Neural crest cell (in vitro differentiated cells): Measurements from ENCODE around the gene FBXL7. TPM values are rescaled to one million over a fixed set of nuclear protein-coding genes. Genes with fewer than 3 reads are reported as not detected.
A peak's percentile ranks its signal among the peaks of the same experiment; 100 is the strongest.

Experiments
- DNase-seq: peaks from one replicate; pipeline ENCODE4 v3.0.0; 2021; ENCODE audit warnings: low read depth, mixed read lengths, low spot score
- H3K27ac Mint-ChIP-seq: one replicate; pipeline ENCODE4 v1.8.0; 2021; ENCODE audit warnings: mild to moderate bottlenecking, mixed read lengths; ENCODE audit not compliant: unreplicated experiment
- H3K27me3 Mint-ChIP-seq: 2 replicates; pipeline ENCODE4 v1.8.0; 2021; ENCODE audit warnings: low read depth, mild to moderate bottlenecking, mixed read lengths
- H3K36me3 Mint-ChIP-seq: 2 replicates; pipeline ENCODE4 v1.8.0; 2021; ENCODE audit warnings: low read depth, mild to moderate bottlenecking, mixed read lengths
- H3K4me1 Mint-ChIP-seq: 2 replicates; pipeline ENCODE4 v1.8.0; 2021; ENCODE audit warnings: mixed read lengths
- H3K4me3 Mint-ChIP-seq: one replicate; pipeline ENCODE4 v1.8.0; 2021; ENCODE audit warnings: mild to moderate bottlenecking, mixed read lengths
- H3K9me3 Mint-ChIP-seq: 2 replicates; pipeline ENCODE4 v1.8.0; 2021; ENCODE audit warnings: mixed read lengths
- total RNA-seq: library from RNA; stranded (reverse); gene quantifications from 2 replicates; pipeline ENCODE4 v1.2.1, GENCODE V29; 2021
- TF ChIP-seq, protein P1 (sequence below): fragments of 200-600 bp; sonication (generic); conservative IDR thresholded peaks from 2 replicates; pipeline ENCODE4 v1.5.0; 2021; ENCODE audit warnings: antibody characterized with exemption, mild to moderate bottlenecking

The FBXL7 gene
- total RNA-seq, 1 donor from 2014 or later: 20.8 TPM

DNA sequence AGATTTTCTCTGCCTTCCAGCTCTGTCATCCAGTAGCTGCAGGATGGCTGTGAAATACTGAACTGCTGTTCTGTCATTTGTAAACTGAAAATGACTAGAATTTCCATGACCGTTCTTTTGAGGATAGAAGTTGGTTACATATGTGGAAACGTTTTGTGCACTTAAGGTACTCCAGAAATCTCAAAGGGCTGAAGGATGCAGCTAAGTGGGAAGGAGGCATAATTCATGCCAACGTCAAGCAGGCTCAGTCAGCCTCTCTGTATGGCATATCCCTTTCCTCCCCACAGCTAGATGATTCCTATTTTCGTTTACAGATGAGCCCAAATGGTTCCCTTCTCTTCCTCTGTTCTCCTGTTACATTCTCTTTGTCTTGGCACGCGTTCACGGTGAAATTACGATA is 257.6 kb downstream of the FBXL7 start:
- Mint-ChIP-seq H3K4me3 (no peak overlapping the region), H3K36me3 (no peaks in the 10 kb centered on the region), H3K4me1 (peaks cover 6% of the 10 kb centered on the region), H3K27ac (peak overlapping the region; percentile 14), H3K27me3 (no peaks in the 10 kb centered on the region), H3K9me3 (peaks cover 7% of the 10 kb centered on the region)
- DNase-seq: no peak
- TF ChIP-seq, protein P1, sequence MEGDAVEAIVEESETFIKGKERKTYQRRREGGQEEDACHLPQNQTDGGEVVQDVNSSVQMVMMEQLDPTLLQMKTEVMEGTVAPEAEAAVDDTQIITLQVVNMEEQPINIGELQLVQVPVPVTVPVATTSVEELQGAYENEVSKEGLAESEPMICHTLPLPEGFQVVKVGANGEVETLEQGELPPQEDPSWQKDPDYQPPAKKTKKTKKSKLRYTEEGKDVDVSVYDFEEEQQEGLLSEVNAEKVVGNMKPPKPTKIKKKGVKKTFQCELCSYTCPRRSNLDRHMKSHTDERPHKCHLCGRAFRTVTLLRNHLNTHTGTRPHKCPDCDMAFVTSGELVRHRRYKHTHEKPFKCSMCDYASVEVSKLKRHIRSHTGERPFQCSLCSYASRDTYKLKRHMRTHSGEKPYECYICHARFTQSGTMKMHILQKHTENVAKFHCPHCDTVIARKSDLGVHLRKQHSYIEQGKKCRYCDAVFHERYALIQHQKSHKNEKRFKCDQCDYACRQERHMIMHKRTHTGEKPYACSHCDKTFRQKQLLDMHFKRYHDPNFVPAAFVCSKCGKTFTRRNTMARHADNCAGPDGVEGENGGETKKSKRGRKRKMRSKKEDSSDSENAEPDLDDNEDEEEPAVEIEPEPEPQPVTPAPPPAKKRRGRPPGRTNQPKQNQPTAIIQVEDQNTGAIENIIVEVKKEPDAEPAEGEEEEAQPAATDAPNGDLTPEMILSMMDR: no peak

DNA sequence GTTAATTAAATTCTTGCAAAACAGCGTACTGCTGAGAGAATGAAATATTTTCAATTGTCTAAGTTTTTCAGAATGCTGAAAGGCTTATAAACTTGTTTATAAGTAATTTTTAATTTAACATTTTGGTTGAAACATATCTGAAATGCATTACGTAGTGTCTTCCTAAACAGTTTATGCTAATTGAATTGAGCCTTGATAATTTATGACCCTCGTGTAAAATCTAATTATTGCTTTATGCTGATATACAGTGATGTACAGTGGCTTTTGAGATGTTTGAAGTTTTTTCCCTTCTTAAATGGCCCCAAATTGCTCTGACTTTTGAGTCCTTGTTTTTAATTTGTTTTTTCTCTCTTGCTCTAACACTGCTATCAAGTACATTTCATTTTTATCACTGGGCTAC is 262.7 kb downstream of the FBXL7 start:
- H3K27me3 Mint-ChIP-seq: no peaks in the 10 kb centered on the region
- H3K4me1 Mint-ChIP-seq: no peaks in the 10 kb centered on the region
- TF ChIP-seq, protein P1: no peak
- H3K4me3 Mint-ChIP-seq: no peak overlapping the region
- no peak for DNase-seq
- H3K27ac Mint-ChIP-seq: no peak overlapping the region
- no peaks in the 10 kb centered on the region for H3K9me3 Mint-ChIP-seq
- no peaks in the 10 kb centered on the region for H3K36me3 Mint-ChIP-seq

DNA sequence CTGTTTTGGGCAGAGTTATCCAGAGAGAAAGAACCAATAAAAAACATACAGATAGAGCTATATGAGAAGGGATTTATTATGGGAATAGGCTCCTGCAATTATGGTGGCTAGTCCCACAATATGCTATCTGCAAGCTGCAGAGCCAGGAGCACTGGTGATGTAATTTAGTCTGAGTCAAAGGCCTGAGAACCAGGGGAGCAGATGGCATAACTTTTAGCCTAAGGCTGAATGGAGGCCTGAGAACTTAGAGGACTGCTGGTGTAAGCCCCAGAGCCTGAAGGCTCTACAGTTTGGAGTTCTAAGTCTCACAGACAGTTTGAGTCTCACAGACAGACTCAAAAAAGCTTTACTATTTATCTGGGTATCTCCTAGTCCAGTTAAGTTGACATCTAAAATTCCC is 263.8 kb downstream of the FBXL7 start:
- Mint-ChIP-seq H3K4me1 (no peaks in the 10 kb centered on the region), H3K9me3 (no peaks in the 10 kb centered on the region), H3K36me3 (no peaks in the 10 kb centered on the region), H3K4me3 (no peak overlapping the region), H3K27ac (no peak overlapping the region), H3K27me3 (no peaks in the 10 kb centered on the region)
- TF ChIP-seq, protein P1: no peak
- no peak for DNase-seq

DNA sequence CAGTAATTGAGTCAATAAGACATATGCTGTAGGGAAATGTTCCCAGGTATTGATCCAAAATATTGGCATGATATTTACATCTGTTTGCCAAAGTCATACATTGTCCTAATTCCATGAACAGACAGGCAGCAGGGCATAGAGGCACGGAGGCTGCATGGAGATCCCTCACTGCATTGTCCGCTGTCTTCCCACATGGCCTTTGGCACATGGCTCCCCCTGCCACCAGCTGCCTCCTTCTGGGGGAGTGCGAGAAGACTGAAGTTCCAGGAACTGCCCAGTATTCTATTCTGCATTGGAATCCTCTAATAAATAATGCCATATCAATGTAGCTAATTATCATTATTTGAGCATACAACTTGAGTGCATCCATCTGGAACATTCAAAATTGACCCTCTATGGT is 269.0 kb downstream of the FBXL7 start:
- H3K4me3 Mint-ChIP-seq: no peak overlapping the region
- no peaks in the 10 kb centered on the region for H3K36me3 Mint-ChIP-seq
- H3K27ac Mint-ChIP-seq: no peak overlapping the region
- TF ChIP-seq, protein P1: no peak
- DNase-seq: no peak
- no peaks in the 10 kb centered on the region for H3K27me3 Mint-ChIP-seq
- no peaks in the 10 kb centered on the region for H3K4me1 Mint-ChIP-seq
- H3K9me3 Mint-ChIP-seq: no peaks in the 10 kb centered on the region

DNA sequence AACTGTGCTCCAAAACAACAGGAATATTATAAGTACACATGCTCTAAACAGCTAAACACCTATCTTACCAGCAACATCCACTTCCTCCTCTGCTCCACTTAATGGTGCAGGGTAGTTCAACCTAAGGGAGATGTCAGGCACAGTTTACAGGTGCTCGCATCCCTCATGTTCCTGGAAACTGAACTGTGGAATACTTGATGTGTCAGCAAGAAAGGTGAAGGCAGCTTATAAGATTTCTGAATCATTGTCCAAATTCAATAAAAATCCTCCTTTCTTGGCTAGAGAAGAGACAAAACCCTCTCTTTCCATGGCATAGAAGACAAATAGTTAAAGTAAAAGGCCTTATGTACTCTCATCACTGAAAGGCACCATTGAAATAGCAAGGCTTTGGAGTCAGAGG is 272.2 kb downstream of the FBXL7 start:
- no peaks in the 10 kb centered on the region for H3K27me3 Mint-ChIP-seq
- no peak overlapping the region for H3K27ac Mint-ChIP-seq
- no peaks in the 10 kb centered on the region for H3K9me3 Mint-ChIP-seq
- H3K36me3 Mint-ChIP-seq: no peaks in the 10 kb centered on the region
- H3K4me3 Mint-ChIP-seq: no peak overlapping the region
- TF ChIP-seq, protein P1: no peak
- no peak for DNase-seq
- no peaks in the 10 kb centered on the region for H3K4me1 Mint-ChIP-seq

DNA sequence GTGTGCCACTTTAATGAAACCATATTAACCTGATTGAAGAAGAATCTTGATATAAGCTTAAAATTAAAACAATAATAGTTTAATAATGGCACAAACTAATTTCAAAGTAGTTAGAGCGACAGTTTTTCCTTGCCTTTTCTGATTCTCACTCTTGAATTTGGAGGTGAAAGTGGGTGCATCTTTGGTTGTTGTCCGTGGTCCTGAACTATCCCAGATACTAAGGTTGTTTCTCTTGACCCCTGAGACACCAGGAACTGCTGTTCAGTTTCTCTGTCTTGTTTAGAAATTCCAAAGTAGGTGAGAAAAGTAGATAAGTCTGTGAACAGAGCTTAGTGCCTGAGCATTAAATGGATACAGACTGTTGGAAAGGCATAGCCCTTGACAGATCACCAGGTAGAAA is 274.7 kb downstream of the FBXL7 start:
- no peak overlapping the region for H3K27ac Mint-ChIP-seq
- peaks cover 2% of the 10 kb centered on the region for H3K9me3 Mint-ChIP-seq
- peaks cover 3% of the 10 kb centered on the region for H3K36me3 Mint-ChIP-seq
- no peaks in the 10 kb centered on the region for H3K4me1 Mint-ChIP-seq
- TF ChIP-seq, protein P1: no peak
- no peak overlapping the region for H3K4me3 Mint-ChIP-seq
- H3K27me3 Mint-ChIP-seq: no peaks in the 10 kb centered on the region
- DNase-seq: no peak
